ENCODE results near the gene CAMK2D.

The CAMK2D gene

GRCh38 chr4:113613503-113613902 is 148.0 kb downstream of the CAMK2D start:
- TF ChIP-seq, protein P1, sequence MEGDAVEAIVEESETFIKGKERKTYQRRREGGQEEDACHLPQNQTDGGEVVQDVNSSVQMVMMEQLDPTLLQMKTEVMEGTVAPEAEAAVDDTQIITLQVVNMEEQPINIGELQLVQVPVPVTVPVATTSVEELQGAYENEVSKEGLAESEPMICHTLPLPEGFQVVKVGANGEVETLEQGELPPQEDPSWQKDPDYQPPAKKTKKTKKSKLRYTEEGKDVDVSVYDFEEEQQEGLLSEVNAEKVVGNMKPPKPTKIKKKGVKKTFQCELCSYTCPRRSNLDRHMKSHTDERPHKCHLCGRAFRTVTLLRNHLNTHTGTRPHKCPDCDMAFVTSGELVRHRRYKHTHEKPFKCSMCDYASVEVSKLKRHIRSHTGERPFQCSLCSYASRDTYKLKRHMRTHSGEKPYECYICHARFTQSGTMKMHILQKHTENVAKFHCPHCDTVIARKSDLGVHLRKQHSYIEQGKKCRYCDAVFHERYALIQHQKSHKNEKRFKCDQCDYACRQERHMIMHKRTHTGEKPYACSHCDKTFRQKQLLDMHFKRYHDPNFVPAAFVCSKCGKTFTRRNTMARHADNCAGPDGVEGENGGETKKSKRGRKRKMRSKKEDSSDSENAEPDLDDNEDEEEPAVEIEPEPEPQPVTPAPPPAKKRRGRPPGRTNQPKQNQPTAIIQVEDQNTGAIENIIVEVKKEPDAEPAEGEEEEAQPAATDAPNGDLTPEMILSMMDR (IDR thresholded peaks at IDR 0.05; ENCODE audit: low read depth, low read length, missing control alignments): no peak
- no peak for DNase-seq (ENCODE audit: extremely low read depth, low read depth)
- no peak overlapping the region for H3K4me3 ChIP-seq (replicated peaks; ENCODE audit: low read depth, low read length)

DNA sequence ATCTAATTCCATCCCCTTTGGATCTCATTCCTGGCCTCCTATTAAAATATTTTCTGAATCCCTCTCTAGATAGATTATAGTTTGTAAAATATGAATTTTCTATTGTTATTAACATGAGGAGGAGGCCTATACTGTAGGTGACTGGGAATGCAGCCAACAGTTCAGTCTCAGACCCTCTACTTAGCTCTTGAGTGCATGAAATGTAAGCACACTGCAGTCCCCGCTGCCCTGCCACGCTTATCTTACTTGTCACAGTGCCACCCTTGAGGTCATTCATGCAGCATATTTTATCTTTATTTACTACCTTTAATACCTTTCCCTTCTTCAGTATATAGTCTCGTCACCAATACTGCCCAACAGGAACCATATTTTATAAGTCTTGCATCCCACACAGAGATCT is 151.0 kb downstream of the CAMK2D start:
- no peak for DNase-seq (ENCODE audit: extremely low read depth, low read depth)
- TF ChIP-seq, protein P1 (IDR thresholded peaks at IDR 0.05; ENCODE audit: low read depth, low read length, missing control alignments): no peak
- H3K4me3 ChIP-seq (replicated peaks; ENCODE audit: low read depth, low read length): no peak overlapping the region

- H3K4me3 ChIP-seq (replicated peaks; ENCODE audit: low read depth, low read length): no peak overlapping the region
- no peak for DNase-seq (ENCODE audit: extremely low read depth, low read depth)
- TF ChIP-seq, protein P1 (IDR thresholded peaks at IDR 0.05; ENCODE audit: low read depth, low read length, missing control alignments): no peak
Observed at GRCh38 chr4:113607998-113608397, 153.5 kb downstream of the CAMK2D start.

DNA sequence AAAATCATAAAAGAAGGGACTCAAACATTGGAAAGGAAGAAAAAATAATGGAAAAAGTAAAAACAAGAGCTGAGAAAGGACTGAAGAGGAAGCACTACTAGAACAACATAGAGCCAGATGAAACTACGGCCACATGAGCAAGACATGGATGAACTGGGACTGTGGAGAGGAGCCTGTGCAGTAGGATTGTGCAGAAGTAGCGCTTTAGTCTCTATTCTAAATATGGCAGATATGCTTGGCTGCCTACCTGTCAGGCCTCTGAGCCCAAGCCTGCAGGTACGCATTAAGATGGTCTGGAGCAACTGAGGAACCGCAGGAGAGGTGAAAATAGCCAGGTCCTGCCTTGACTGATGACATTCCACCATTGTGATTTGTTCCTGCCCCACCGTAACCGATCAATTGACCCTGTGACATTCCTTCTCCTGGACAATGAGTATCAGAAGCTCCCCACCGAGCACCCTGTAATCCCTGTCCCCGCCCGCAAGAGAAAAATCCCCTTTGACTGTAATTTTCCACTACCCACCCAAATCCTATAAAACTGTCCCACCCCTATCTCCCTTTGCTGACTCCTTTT is 154.3 kb downstream of the CAMK2D start:
- DNase-seq (ENCODE audit: extremely low read depth, low read depth): no peak
- H3K4me3 ChIP-seq (replicated peaks; ENCODE audit: low read depth, low read length): no peak overlapping the region
- TF ChIP-seq, protein P1 (IDR thresholded peaks at IDR 0.05; ENCODE audit: low read depth, low read length, missing control alignments): no peak

DNA sequence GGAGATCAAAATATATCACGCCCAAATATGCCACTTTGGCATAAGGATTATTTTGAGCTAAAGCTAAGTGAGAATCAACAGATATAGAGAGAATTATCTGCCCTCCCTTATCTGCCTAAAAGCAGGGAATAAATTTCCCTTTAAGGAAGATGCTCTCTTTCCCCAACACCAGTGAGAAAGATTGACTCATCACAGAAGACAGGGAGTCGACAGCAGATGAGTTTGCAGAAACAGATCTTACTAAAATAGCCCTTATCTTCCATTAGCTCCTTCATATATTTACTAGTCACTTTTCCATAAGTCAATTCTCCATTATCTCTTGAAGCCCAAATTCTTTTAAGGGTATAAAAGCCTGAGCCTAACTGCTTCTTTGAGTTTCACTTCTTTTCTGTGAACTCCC is 156.6 kb downstream of the CAMK2D start:
- DNase-seq (ENCODE audit: extremely low read depth, low read depth): no peak
- TF ChIP-seq, protein P1 (IDR thresholded peaks at IDR 0.05; ENCODE audit: low read depth, low read length, missing control alignments): no peak

GRCh38 chr4:113603911-113604310 is 157.6 kb downstream of the CAMK2D start:
- no peak for DNase-seq (ENCODE audit: extremely low read depth, low read depth)
- no peak overlapping the region for H3K4me3 ChIP-seq (replicated peaks; ENCODE audit: low read depth, low read length)
- TF ChIP-seq, protein P1 (IDR thresholded peaks at IDR 0.05; ENCODE audit: low read depth, low read length, missing control alignments): no peak

More for the DNA sequence above, 156.6 kb downstream of the CAMK2D start:
- no peak overlapping the region for H3K4me3 ChIP-seq (replicated peaks; ENCODE audit: low read depth, low read length)
